Measurements from ENCODE around the gene LRRC46. TPM values are rescaled to one million over a fixed set of nuclear protein-coding genes. Genes with fewer than 3 reads are reported as not detected.

Gene LRRC46
- total RNA-seq, 1 donor from 2014 or later: 1.4 TPM

GRCh38 chr17:47844814-47845715 is 13.6 kb downstream of the LRRC46 start:
- Mint-ChIP-seq H3K9me3 (no peaks in the 10 kb centered on the region), H3K36me3 (ENCODE audit: low read depth) (no peaks in the 10 kb centered on the region), H3K27ac (ENCODE audit: unreplicated experiment) (no peak overlapping the region), H3K4me3 (peak overlapping the region; percentile 6), H3K4me1 (peaks cover 27% of the 10 kb centered on the region), H3K27me3 (ENCODE audit: low read depth) (peaks cover 72% of the 10 kb centered on the region)
- no peak for DNase-seq (ENCODE audit: low read depth, low spot score)
- TF ChIP-seq CTCF (conservative IDR thresholded peaks at IDR 0.05): peak; percentile 55

GRCh38 chr17:47845716-47846075 is 14.2 kb downstream of the LRRC46 start:
- Mint-ChIP-seq H3K4me3 (no peak overlapping the region), H3K9me3 (no peaks in the 10 kb centered on the region)

GRCh38 chr17:47846716-47847340 is 15.4 kb downstream of the LRRC46 start:
- Mint-ChIP-seq H3K9me3 (no peaks in the 10 kb centered on the region), H3K4me1 (peaks cover 20% of the 10 kb centered on the region), H3K36me3 (ENCODE audit: low read depth) (no peaks in the 10 kb centered on the region), H3K27ac (ENCODE audit: unreplicated experiment) (no peak overlapping the region), H3K4me3 (no peak overlapping the region), H3K27me3 (ENCODE audit: low read depth) (peaks cover 84% of the 10 kb centered on the region)
- DNase-seq (ENCODE audit: low read depth, low spot score): peak; percentile 25
- no peak for TF ChIP-seq CTCF (conservative IDR thresholded peaks at IDR 0.05)

More at GRCh38 chr17:47845716-47846075, 14.2 kb downstream of the LRRC46 start:
- DNase-seq (ENCODE audit: low read depth, low spot score): no peak
- Mint-ChIP-seq H3K4me1 (peaks cover 24% of the 10 kb centered on the region), H3K27me3 (ENCODE audit: low read depth) (peaks cover 78% of the 10 kb centered on the region), H3K27ac (ENCODE audit: unreplicated experiment) (no peak overlapping the region), H3K36me3 (ENCODE audit: low read depth) (no peaks in the 10 kb centered on the region)
- no peak for TF ChIP-seq CTCF (conservative IDR thresholded peaks at IDR 0.05)

GRCh38 chr17:47847341-47848197 is 16.1 kb downstream of the LRRC46 start:
- Mint-ChIP-seq H3K4me3 (no peak overlapping the region), H3K9me3 (no peaks in the 10 kb centered on the region), H3K4me1 (peaks cover 27% of the 10 kb centered on the region), H3K27me3 (ENCODE audit: low read depth) (peaks cover 92% of the 10 kb centered on the region), H3K36me3 (ENCODE audit: low read depth) (no peaks in the 10 kb centered on the region), H3K27ac (ENCODE audit: unreplicated experiment) (no peak overlapping the region)
- TF ChIP-seq CTCF (conservative IDR thresholded peaks at IDR 0.05): peak; percentile 39
- no peak for DNase-seq (ENCODE audit: low read depth, low spot score)

GRCh38 chr17:47848198-47848513 is 16.7 kb downstream of the LRRC46 start:
- Mint-ChIP-seq H3K4me3 (peak overlapping the region; percentile 38), H3K4me1 (peaks cover 23% of the 10 kb centered on the region), H3K27ac (ENCODE audit: unreplicated experiment) (no peak overlapping the region), H3K27me3 (ENCODE audit: low read depth) (peaks cover 94% of the 10 kb centered on the region), H3K36me3 (ENCODE audit: low read depth) (no peaks in the 10 kb centered on the region), H3K9me3 (no peaks in the 10 kb centered on the region)
- DNase-seq (ENCODE audit: low read depth, low spot score): no peak
- TF ChIP-seq CTCF (conservative IDR thresholded peaks at IDR 0.05): no peak

All from neural crest cell (in vitro differentiated cells).